K562 (cell line): ENCODE data around the gene CELSR1. TPM values are rescaled to one million over a fixed set of nuclear protein-coding genes. Genes with fewer than 3 reads are reported as not detected.

ENCODE experiments used
- EZH2 ChIP-seq: IDR thresholded peaks from 2 replicates; pipeline ENCODE4 v1.6.1; 2012; ENCODE audit warnings: low read depth, mild to moderate bottlenecking, inconsistent platforms, low read length, borderline replicate concordance
- RBM25 ChIP-seq: fragments of 200-400 bp; formaldehyde crosslinking; IDR thresholded peaks from 2 replicates; pipeline ENCODE4 v1.6.1; 2018; ENCODE audit warnings: low read length, low read depth, moderate library complexity; ENCODE audit not compliant: severe bottlenecking
- polyA plus RNA-seq, 8 experiments: library from polyadenylated mRNA; depleted of rRNA in 4 of 8; stranded (reverse) in 5 of 8; unstranded in 3 of 8; fragments of >200 nt; fragmentation: Nextera tagmentation in 2 of 8; fragmentation: Illumina TruSeq in 1 of 8; extraction: Ambion mirVana in 2 of 8; extraction: Trizol in 1 of 8; gene quantifications; 2 replicates each; pipeline versions ENCODE4 v1.2.1 to v1.2.3, GENCODE V29; 2011 to 2014; ENCODE audit warnings: inconsistent platforms in 1 of 8, missing spikeins in 1 of 8
- total RNA-seq, 7 experiments: library from RNA; depleted of rRNA in 6 of 7; stranded (reverse); fragments of >200 nt in 6 of 7; fragmentation: Illumina TruSeq in 2 of 7; extraction: Trizol in 2 of 7; gene quantifications; 2 replicates each; pipeline versions ENCODE4 v1.2.1 to v1.2.3, GENCODE V29; 2011 to 2021; ENCODE audit warnings: low replicate concordance in 1 of 7
- TF ChIP-seq, protein P1 (sequence below), 2 experiments: fragments of 450-650 bp in 1 of 2; sonication (generic) in 1 of 2; formaldehyde crosslinking in 1 of 2; IDR thresholded peaks; 2 replicates each; pipeline versions ENCODE4 v1.7.1 to v1.9.0; 2016 to 2022; ENCODE audit warnings: inconsistent platforms in 1 of 2, mild to moderate bottlenecking in 1 of 2, missing genetic modification reagents in 1 of 2

CELSR1 gene
- total and polyA plus RNA-seq, 9 of the 15 experiments (the other 6 are each of a cell fraction or from before 2014, with no cell fraction given): under 0.01 to 0.09 TPM; not detected in 7

DNA sequence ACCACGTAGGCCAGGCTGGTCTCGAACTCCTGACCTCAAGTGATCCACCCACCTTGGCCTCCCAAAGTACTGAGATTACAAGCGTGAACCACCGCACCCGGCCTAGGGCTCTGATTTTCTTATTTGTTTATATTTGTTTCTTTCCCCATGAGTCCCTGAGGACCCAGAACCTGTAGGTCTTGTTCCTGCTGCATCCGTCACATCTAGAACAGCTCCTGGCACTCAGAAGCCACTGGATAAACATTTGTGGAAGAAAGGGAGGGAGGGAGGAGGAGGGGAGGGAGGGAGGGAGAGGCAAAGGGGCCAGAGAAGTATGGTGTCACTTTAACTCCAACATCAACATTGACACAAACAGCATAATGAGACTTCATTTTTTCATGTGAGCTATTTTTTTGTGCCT lies 67.7 kb downstream of the CELSR1 start (continued):
- TF ChIP-seq, protein P1, sequence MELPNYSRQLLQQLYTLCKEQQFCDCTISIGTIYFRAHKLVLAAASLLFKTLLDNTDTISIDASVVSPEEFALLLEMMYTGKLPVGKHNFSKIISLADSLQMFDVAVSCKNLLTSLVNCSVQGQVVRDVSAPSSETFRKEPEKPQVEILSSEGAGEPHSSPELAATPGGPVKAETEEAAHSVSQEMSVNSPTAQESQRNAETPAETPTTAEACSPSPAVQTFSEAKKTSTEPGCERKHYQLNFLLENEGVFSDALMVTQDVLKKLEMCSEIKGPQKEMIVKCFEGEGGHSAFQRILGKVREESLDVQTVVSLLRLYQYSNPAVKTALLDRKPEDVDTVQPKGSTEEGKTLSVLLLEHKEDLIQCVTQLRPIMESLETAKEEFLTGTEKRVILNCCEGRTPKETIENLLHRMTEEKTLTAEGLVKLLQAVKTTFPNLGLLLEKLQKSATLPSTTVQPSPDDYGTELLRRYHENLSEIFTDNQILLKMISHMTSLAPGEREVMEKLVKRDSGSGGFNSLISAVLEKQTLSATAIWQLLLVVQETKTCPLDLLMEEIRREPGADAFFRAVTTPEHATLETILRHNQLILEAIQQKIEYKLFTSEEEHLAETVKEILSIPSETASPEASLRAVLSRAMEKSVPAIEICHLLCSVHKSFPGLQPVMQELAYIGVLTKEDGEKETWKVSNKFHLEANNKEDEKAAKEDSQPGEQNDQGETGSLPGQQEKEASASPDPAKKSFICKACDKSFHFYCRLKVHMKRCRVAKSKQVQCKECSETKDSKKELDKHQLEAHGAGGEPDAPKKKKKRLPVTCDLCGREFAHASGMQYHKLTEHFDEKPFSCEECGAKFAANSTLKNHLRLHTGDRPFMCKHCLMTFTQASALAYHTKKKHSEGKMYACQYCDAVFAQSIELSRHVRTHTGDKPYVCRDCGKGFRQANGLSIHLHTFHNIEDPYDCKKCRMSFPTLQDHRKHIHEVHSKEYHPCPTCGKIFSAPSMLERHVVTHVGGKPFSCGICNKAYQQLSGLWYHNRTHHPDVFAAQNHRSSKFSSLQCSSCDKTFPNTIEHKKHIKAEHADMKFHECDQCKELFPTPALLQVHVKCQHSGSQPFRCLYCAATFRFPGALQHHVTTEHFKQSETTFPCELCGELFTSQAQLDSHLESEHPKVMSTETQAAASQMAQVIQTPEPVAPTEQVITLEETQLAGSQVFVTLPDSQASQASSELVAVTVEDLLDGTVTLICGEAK (IDR thresholded peaks at IDR 0.05): no peak
- TF ChIP-seq, protein P1 (CRISPR knock-in tag; IDR thresholded peaks at IDR 0.05): no peak
- TF ChIP-seq EZH2 (no peak), RBM25 (no peak)
